HG03442 (cell line): ENCODE results near the gene GABRD.
"Not testable (repeated sequence)": the region's sequence is repeated elsewhere in the genome, so short reads cannot be mapped to it uniquely, and the experiment has no call there.

Source experiments
- ATAC-seq: cut with Tn5 transposase; IDR thresholded peaks from one replicate; pipeline ENCODE4 v1.9.1; 2021; ENCODE audit warnings: mild to moderate bottlenecking, moderate library complexity; ENCODE audit not compliant: unreplicated experiment

Gene GABRD, protein sequence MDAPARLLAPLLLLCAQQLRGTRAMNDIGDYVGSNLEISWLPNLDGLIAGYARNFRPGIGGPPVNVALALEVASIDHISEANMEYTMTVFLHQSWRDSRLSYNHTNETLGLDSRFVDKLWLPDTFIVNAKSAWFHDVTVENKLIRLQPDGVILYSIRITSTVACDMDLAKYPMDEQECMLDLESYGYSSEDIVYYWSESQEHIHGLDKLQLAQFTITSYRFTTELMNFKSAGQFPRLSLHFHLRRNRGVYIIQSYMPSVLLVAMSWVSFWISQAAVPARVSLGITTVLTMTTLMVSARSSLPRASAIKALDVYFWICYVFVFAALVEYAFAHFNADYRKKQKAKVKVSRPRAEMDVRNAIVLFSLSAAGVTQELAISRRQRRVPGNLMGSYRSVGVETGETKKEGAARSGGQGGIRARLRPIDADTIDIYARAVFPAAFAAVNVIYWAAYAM

DNA sequence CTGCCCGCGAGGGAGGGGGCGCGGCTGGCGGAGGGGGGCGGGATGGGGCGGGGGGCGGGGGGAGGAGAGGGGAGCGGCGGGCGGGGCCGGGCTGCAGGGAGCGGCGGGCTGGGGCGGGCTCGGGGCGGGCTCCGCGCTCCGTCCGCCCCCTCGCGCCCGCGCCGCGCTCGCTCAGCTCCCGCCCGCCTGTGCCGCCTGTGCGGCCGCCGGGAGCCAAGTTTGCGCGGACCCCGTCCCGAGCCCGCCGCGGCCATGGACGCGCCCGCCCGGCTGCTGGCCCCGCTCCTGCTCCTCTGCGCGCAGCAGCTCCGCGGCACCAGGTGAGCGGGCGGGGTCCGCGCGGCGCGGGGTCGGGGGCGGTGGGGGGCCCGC, at the start of gene GABRD:
TSS of gene GABRD (plus strand) at position 174 of the 372 bp plus-strand sequence. CDS start at position 253, 79 bp downstream.
- ATAC-seq, result no peak

DNA sequence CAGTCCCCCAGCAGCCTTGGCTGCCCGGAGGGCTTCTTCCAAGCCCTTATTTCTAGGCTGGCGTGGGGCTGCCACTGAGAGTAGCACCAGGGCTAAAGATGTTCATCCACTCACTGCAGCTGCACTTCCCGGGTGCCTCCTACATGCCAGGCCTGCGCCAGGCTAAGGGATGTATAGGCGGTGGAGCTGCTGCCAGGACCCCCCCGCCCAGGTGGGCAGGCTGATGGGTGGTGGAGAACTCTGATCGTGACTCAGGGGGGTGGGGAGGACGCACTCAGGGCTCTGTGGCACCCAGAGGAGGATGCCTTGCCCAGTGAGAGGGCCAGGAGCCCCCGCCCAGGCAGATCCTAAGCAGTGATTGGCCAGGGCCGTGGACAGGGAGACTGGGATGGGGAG, 49.6 kb upstream of the GABRD start:
- no peak for ATAC-seq

DNA sequence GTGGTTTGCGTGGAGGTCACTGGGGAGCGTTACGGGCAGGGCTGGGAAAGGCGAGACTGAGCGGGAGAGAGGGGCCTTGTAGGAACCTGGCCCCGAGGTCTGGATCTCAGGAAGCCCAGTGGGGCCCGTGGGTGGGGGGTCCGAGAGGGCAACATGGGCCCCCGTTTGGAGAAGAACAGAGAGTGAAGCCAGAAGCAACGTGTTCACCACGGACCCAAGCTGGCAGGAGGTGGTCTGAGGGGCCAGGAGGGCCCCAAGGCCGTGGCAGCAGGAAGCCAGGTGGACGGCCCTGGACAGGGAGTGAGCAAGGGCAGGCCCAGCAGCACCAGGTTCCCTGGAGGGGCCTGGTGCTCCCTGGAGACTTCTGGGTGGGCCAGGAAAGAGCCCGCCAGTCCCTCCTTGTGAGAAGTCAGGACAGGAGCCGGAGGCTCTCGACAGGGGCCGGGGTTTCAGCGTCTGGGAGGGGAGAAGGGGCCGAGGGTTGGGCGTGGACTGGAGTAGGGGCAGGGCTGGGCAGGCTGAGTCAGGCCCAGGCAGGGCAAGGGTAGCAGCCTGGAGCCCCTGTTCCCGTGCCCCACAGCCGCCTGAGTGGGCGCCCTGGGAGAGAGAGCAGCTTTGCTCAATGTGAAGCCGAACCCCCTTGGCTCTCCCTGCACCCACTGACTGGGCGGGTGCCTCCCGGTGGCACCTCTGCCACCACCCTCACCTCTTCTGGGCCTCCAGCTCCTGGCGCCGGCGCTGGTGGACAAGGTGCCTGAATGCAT, 49.0 kb upstream of the GABRD start:
- ATAC-seq, result no peak

DNA sequence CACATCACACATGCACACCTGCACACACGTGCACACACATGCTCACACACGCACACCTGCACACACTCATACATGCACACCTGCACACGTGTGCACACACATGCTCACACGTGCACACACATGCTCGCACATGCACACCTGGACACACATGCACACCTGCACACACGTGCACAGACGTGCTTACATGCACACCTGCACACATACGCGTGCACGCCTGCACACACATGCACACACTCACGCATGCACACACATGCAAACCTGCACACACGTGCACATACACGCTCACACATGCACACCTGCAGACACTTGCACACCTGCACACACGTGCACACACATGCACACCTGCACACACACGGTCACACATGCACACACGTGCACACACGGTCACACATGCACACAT, 48.1 kb upstream of the GABRD start:
- no peak for ATAC-seq

DNA sequence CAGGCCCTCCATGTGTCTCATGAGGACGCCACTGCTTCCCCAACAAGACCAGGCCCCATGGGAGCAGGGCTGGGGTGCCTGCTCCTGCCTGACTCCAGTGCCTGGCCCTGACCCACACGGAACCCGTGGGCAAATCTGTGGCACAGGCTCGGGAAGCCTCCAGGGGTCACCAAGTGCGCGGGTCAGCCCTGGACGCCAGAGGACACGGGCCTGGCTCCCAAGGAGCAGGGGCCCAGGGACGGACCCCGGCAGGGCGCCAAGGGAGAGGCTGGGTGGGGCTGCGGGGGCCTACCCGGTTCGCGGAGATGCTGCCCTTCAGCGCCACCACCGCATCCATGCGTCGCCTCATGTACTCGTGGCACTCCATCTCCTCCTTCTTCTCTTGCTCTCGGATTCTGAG, 47.5 kb upstream of the GABRD start:
- ATAC-seq, result no peak

DNA sequence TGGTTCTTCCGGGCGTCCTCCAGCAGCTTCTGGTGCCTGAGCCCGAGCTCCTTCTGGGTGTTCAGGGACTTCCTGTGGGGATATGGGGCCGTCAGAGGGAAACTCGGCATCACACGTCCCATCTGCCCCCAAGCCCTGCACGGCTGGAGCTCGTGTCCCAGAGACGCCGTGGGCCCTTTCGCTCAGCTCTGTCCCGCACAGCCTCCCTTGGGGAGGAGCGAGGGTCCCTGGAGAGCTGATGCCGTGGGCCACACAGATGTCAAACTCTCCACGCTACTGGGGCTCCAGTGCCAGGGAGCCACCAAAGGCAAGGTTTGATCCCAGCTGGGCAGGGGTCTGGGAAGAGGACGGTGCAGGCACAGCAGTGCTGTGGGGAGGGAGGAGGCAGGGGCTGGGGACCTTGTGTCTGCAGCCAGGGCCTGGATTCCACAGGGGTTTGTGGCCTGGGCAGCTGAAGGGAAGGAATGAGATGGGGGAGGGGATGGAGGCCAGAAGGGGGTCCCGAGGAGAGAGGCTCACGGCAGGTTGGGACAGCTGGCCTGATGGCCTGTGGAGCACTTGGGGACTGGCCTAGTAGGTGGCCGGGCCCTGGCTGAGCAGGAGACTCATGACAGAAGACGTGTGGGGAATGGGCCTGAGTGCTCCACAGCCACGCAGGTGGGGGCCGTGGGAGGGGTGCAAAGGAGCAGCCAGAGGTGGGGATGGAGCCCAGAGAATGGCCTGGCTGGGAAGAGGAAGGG, 46.0 kb upstream of the GABRD start:
- no peak for ATAC-seq

DNA sequence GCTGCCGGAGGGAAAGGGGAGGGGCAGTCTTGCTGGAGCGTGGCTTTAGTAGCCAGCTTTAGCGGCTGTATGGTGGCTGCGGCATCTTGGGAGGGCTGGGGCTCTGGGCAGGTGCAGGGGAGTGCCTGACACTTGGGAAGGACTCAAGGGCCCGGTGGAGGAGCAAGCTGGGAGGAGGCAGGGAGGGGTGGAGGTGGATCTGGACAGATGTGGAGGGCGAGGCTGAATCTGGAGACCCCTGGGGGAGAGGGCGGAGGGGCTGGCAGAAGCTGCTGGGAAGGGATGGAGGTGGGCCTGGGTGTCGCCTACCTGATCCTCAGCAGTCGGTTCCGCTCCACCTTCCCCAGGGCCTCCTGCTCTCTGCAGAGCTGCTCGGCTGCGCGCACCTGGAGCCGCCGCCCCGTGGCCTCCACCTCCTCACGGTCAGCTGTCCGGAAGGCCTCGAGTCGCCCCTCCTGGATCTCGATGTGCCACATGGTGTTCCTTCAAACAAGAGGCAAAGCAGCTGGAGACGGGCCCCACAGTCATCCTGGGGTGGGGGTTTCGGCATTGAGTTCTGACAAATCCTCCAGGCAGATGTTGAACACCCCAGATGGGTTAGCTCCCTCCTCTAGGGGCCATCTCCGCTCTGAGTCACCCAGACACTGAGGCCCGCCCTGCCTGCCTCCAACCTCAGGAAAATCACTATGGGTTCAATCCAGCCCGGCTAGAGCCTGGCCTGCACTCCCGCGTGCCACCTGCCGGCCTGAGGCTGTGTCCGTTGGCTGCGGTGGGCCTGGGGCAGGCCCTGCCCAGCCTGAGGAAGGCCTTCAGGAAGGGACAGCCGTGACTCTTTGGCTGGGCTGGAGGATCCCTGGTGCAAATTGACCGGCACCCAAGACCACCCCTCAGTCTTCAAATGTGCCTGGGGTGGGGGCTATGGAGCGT, 45.2 kb upstream of the GABRD start:
- no peak for ATAC-seq

DNA sequence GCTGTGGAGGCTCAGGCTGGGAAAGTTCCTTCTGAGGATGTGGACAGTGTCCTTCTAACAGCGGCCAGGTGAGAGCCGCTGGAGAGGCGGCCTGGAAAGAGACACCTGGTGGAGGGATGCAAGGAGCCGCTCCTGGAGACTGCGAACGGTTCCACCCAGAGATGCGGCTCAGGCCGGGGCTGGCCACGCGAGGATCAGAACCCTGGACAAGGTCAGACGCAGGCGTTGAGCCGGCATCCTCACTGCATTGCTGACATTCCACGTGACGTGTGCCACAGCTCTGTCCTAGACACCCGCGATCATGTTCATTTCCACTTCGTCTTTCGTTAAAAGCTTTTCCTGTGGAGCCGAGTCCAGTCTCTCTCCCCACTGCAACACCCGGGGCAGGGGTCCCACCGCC, 44.3 kb upstream of the GABRD start:
- no peak for ATAC-seq

DNA sequence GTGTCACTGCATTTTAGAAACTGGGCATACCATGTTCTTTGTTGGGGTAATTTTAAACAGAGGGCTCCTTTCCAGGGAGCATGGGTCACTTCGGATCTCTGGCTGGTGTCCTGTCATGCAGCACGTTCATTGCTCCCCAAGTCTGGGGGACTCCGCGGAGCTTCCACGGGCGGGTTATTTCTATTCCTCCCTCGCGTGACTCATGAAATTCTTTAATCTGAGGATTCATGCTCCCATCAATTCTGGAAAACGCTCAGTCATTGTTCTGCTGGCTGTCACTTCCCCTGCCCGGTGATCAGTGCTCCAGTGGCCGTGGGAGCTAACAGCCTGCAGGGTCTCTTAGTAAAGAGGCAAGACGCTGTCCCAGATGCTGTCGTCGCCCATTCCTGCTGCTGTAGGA, 43.6 kb upstream of the GABRD start:
- ATAC-seq, result no peak

DNA sequence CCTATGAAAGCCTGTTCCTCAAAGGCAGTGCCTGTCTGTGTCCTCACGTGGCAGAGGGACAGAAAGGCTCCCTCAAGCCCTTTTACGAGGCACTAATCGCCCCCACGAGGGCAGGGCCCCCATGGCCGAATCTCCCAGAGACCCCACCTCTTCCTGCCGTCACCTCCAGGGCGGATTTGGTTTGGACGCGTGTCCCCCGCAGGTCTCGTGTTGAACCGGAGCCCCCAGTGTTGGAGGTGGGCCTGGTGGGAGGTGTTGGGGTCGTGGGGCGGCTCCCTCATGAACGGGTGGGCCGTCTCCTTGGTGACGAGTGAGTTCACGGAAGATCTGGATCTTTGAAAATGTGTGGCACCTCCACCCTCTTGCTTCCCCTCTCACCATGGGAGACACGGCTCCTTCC, 43.1 kb upstream of the GABRD start:
- no peak for ATAC-seq

DNA sequence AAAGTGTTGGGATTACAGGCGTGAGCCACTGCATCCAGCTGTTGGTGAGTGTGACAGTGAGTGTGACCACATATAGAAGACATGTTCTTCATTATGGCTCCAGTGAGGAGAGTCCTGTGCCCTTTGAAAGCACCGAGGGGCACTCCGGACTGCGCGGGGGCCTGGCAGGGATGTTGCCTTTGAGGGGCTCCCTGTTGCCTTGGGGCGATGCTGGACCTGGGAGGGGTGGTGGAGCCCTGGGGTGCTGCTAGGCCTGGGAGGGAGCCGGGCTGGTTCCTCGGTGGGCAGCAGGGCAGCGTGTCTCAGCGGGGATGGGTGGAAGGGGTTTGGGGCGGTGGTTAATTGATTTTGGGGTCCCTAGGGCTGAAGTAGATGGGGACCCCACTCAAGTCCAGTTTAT, 41.0 kb upstream of the GABRD start:
- no peak for ATAC-seq

DNA sequence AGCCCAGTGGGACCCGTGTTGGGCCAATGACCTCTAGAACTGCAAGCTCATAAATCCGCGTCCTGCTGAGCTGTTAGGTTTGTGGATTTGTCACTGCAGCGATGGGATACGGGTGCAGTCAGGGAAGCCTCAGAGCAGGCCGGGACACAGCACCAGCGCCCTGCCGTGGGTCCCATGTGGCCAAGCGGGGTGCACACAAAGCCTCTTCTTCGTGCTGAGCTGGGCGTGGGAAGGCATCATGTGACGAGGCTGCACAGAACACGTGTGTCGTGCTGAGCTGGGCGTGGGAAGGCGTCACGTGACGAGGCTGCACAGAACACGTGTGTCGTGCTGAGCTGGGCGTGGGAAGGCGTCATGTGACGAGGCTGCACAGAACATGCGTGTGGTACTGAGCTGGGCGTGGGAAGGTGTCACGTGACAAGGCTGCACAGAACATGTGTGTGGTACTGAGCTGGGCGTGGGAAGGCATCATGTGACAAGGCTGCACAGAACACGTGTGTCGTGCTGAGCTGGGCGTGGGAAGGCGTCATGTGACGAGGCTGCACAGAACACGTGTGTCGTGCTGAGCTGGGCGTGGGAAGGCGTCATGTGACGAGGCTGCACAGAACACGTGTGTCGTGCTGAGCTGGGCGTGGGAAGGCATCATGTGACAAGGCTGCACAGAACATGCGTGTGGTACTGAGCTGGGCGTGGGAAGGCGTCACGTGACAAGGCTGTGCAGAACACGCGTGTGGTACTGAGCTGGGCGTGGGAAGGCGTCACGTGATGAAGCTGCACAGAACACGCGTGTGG, 40.3 kb upstream of the GABRD start:
- ATAC-seq, result not testable (repeated sequence)

DNA sequence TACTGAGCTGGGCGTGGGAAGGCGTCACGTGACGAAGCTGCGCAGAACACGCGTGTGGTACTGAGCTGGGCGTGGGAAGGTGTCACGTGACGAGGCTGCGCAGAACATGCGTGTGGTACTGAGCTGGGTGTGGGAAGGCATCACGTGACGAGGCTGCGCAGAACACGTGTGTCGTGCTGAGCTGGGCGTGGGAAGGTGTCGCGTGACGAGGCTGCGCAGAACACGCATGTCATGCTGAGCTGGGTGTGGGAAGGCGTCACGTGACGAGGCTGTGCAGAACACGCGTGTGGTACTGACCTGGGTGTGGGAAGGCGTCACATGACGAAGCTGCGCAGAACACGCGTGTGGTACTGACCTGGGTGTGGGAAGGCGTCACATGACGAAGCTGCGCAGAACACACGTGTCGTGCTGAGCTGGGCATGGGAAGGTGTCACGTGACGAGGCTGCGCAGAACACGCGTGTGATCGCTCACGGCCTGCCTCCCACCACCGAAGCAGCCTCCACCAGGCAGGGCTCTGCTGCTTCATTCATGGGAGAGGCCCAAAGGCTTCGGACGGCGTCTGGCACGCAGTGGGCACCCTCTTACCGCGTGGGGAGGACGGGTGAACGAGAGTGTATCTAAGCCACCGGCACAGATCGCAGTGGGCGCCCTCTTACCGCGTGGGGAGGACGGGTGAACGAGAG, 39.5 kb upstream of the GABRD start:
- no peak for ATAC-seq

DNA sequence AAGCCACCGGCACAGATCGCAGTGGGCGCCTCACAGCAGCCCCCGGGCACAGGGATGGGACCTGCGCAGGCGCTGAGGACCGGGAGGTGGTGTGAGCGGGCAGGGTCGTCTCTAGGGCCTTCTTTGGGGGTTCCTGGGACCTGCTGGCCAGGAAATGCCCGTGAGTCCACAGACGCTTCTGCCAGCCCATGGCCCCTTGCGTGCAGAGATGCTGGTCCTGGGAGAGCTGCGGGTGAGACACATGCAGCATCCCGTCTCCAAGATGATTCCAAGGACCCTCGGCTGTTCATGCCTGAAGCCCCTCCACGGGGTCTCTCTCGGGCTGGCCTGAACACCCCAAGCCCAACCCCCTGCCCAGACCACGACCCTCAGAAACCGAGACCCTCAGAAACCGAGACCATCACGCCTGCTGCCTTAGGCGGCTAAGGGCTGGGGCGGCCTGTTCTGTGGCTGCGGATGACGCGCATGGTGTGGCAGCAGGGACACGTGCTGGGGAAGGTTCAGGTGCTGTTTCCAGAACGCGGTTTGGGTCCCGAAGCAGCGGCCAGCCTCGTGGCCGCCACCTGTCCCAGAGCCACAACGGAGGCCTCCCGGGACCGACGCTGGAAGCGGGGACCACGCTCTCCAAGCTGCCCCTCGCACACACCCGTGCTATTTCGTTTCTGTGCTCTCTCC, 38.5 kb upstream of the GABRD start:
- no peak for ATAC-seq

DNA sequence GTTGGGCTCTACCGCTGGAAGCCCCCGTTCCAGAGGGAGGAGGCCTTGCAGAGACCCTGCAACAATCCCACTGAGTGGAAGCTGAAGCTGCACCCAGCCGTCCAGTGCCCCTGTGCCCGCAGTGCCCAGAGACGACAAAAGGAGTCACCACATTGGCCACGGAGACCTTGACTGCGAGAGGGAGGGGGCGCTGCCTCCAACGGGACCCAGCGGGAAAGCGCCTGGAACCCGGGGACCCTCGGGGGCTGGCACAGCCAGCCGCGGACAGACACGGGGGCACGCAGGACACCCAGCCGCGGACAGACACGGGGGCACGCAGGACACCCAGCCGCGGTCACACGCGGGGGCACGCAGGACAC, 38.0 kb upstream of the GABRD start:
- ATAC-seq, result no peak

DNA sequence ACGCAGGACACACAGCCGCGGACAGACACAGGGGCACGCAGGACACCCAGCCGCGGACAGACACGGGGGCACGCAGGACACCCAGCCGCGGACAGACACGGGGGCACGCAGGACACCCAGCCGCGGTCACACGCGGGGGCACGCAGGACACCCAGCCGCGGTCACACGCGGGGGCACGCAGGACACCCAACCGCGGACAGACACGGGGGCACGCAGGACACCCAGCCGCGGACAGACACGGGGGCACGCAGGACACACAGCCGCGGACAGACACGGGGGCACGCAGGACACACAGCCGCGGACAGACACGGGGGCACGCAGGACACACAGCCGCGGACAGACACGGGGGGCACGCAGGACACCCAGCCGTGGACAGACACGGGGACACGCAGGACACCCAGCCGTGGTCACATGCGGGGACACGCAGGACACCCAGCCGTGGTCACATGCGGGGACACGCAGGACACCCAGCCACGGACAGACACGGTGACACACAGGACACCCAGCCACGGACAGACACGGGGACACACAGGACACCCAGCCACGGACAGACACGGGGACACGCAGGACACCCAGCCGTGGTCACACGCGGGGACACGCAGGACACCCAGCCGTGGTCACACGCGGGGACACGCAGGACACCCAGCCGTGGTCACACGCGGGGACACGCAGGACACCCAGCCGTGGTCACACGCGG, 37.4 kb upstream of the GABRD start:
- ATAC-seq, result not testable (repeated sequence)

DNA sequence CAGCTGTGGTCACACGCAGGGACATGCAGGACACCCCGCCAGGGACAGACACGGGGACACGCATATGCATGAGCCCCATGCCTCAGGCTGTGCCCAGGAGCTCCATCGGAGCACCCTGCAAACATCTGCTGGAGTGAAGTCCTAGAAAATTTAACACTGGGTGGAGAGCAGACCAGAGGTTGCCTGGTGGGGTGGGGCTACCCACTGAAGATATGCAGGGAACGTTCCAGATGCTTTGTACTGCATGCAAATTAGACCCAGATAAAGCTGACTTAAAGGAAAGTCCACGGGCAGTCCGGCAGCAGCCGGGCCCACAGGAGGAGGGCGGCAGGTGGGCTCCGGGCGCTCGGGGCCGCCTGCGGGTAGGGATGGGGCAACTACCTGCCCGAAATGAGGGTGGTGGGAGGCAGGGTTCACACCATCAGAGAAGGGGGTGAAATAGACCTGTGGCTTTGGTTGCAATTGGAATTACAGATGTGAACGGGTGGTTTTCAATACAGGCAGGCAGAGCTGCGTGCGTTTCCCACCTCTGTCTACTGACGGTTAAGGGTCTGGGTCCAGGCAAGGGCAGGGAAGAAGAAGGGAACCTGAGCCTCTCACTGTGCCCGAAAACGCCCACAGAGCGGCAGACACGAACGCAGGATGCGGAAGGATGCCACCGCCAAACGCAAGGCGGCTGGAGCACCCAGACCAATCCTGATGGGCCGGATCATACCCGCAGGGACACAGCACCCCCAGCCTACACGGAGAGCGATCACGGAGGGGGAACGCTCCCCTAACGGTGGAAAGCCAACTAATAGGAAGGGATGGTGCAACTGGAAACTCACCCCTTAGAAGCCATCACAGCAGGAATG, 36.5 kb upstream of the GABRD start:
- no peak for ATAC-seq
